ENCODE measurements around the gene MLXIPL.
"Not testable (repeated sequence)": the region's sequence is repeated elsewhere in the genome, so short reads cannot be mapped to it uniquely, and the experiment has no call there.

Gene MLXIPL

DNA sequence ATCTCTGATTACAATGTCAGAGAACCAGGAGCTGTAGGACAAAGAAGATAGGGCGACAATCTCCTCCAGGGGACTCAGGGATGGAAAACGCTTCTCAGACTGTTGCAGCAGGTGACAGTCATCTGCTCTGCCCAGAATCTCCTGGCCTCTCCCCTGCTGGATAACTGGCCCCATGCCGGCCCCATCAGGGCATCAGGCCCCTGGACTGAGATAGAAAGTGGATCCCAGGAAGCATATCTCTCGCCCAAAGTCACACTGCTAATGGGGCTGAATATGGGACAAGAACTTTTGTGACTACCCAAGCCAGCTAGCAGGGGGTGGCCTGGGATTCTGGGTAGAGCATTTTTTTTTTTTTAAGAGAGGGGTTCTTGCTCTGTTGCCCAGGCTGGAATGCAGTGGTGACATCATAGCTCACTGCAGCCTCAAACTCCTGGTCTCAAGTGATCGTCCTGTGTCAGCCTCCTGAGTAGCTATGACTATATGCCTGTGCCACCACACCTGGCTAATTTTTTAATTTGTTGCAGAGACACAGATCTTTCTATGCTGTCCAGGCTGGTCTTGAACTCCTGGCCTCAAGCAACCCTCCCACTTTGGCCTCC lies 20.5 kb upstream of the MLXIPL start:
- no peak for DNase-seq

DNA sequence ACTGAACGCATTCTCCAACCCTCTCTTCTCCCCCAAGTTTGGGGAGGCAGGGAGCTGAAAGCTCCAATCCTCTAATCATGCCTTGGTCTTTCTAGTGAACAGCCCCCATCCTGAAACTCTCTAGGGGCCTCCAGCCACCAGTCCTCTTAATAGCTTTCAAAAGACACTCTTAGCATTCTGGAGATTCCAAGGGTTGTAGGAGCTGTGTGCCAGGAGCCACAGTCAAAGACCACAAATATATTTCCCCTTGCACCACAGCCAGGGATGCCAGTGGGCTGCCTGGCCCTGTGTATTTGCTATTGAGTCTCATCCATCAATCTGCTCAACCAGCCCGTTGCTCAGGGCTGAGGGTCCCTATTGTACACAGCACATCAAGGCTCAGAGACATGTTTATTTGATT lies 18.5 kb upstream of the MLXIPL start:
- no peak for DNase-seq

DNA sequence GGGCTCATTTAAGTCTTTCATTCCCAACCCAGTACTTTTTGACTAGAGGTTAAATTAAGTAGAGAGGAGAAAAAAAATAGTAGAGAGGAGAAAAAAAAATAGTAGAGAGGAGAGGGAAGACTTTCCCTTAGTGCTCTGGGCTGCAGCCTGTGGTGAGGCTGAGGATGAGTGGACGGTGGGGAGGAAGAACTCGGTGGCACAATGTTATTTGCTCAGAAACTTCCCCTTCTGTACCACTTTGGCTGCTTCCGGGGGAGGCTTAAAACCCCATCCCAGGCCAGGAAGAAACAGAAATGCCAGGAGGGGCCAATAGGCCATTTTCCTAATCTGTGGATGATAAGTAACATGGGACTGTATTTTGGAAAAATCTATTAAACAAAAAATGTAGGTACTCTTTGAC lies 14.6 kb upstream of the MLXIPL start:
- DNase-seq: no peak

GRCh38 chr7:73635428-73636200 lies 11.3 kb upstream of the MLXIPL start:
- no peak for DNase-seq

DNA sequence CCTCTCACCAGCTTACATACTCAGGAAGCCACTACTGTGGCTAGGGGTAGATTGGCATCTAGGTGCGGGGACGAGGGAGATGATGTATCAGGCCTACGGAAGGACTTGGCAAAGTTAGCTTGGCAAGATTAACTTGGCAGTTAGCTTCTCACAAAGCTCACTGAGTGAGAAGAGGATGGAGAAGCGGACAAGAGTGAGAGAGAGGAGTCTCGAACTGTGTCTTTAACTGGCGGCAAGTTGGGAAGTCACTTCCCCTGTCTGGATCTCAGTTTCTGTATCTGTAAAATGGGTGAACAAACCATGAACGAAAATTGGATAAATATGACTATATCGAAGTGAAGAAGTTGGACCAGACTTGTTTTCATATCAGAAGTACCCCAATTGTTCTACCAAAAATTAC lies 9.5 kb upstream of the MLXIPL start:
- DNase-seq: no peak

GRCh38 chr7:73633323-73633722 lies 9.0 kb upstream of the MLXIPL start:
- DNase-seq: no peak

DNA sequence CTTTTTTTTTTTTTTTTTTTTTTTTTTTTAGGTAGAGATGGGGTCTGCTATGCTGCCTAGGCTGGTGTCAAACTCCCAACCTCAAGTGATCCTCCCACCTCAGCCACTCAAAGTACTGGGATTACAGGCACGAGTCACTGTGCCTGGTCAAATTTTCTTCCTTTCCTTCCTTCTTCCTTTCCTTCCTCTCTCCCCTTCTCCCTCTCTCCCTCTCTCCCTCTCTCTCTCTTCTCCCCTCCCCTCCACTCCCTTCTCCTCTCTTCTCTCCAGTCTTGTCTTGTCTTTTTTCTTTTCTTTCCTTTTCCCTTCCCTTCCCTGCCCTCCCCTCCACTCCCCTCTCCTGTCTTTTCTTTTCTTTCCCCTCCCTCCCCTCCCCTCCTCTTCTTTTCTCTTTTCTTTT lies 7.2 kb upstream of the MLXIPL start:
- DNase-seq: no peak

- DNase-seq: no peak
Measured at GRCh38 chr7:73628504-73628903, 4.2 kb upstream of the MLXIPL start.

GRCh38 chr7:73626814-73627213 lies 2.5 kb upstream of the MLXIPL start:
- no peak for DNase-seq

- no peak for DNase-seq
Measured at GRCh38 chr7:73625276-73625675, 954 bp upstream of the MLXIPL start.

DNA sequence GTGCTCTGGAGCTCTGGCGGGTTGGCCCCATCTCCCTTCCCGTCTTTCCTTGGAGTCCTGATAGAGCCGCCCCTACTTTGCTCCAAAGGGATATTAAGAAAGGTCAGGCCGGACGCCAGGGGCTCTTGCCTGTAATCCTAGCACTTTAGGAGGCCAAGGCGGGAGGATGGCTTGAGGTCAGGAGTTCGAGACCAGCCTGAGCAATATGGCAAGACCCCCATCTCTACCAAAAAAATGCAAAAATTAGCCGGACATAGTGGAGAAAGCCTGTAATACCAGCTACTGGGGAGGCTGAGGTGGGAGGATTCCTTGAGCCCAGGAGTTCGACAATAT lies 313 bp upstream of the MLXIPL start:
- no peak for DNase-seq

DNA sequence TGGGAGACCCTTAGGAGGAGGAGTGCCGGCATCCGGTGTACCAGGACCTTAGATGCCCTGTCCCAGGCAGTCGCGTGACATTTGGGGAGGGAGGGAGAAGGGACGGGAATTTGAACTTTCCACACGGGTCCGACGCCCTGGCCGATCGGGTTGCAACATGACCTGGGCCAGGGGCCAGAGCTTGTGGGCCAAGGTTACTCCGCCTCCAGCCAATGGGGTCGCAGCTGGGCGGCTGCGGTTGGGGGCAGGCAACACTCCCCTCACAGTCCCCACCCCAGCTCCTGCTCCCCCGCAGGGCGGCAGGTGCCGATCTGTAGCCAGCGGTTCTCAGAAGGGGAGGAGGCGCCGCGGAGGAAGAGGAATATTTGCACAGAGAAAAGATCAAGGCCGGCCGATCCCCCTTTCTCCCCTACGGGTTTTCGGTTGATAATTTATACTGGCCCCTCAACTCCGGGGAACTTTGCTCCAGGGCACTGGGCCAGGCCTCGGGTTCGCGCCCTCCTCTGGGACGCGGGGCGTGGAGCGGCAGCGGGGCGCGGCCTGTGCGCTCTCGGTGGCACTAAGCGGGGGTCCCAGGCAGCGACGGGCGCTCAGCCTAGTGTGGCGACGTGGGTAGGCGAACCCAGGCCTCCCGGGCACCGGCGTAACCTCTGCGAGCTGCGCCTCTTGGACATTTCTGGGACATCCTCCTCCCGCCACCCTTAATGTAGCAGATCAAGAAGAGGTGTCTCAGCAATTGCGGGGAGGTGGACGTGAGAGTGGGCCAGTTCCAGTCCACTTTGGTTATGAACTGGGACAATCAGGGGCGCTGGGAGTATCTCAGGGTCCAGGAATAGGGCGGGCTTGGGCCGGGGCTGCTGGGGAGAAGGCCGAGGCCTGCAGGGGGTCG lies 1.2 kb downstream of the MLXIPL start:
- no peak for DNase-seq

GRCh38 chr7:73622527-73622908 lies 1.8 kb downstream of the MLXIPL start:
- no peak for DNase-seq

GRCh38 chr7:73621168-73622063 lies 2.9 kb downstream of the MLXIPL start:
- no peak for DNase-seq

DNA sequence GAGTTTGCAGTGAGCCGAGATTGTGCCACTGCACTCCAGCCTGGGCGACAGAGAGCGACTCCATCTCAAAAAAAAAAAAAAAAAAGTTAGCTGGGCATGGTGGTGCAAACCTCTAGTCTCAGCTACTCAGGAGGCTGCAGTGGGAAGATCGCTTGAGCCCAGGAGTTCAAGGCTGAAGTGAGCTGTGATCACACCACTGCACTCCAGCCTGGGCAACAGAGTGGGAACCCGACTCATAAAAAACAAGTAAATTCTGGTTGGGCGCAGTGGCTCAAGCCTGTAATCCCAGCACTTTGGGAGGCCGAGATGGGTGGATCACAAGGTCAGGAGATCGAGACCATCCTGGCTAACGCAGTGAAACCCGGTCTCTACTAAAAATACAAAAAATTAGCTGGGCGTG lies 4.9 kb downstream of the MLXIPL start:
- not testable (repeated sequence) for DNase-seq

- DNase-seq: no peak
Measured at GRCh38 chr7:73618538-73618937, 5.8 kb downstream of the MLXIPL start.

DNA sequence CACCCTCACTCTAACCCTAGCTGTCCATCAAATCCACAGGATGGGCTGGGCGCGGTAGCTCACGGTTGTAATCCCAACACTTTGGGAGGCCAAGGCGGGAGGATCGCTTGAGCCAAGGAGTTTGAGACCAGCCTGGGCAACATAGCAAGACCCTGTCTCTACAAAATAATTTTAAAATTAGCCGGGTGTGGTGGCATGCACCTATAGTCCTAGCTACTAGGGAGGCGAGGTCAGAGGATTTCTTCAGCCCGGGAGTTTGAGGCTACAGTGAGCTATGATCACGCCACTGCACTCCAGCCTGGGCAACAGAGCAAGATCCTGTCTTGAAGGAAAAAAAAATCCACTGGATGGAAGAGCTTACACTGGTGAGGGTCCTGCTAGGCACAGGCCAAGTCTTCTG lies 6.8 kb downstream of the MLXIPL start:
- not testable (repeated sequence) for DNase-seq

GRCh38 chr7:73615886-73616285 lies 8.4 kb downstream of the MLXIPL start:
- no peak for DNase-seq

GRCh38 chr7:73614937-73615336 lies 9.4 kb downstream of the MLXIPL start:
- DNase-seq: not testable (repeated sequence)

DNA sequence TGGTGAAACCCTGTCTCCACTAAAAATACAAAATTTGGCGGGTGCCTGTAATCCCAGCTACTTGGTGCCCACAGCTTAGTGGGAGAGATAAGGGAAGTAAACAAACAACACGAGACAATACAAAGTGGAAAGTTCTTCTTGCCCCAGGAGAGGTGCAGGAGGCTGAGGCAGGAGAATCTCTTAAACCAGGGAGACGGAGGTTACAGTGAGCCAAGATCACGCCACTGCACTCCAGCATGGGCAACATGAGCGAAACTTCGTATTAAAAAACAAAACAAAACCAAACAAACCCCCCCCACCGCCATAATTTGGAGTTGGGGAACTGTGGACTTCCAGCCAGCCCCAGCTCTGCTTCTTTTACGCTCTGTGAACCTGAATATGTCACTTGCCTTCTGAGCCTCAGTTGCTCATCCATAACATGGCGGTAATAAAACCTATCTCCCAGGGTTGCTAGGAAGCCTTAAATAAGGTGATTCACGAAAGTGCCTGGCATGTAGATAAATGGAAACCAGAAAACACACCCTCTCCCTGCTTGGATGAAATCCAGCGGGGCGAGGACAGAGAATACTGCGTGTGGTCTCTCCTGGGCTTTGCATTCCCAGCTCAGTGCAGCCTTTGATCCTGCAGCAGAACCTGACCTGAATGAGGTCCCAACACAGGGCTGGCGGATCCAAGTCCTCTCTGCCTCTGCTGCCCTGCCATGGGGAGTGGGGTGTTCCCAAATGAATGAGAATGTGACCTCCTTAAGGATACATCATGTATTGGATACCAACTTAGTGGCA lies 10.2 kb downstream of the MLXIPL start:
- no peak for DNase-seq

- DNase-seq: no peak
Measured at GRCh38 chr7:73612598-73613269, 11.6 kb downstream of the MLXIPL start.
